Adipocyte (in vitro differentiated cells): Measurements from ENCODE around the gene SH2D7.
A peak's percentile ranks its signal among the peaks of the same experiment; 100 is the strongest.

ENCODE experiments used
- DNase-seq: peaks from one replicate; pipeline ENCODE4 v3.0.0-alpha.2; 2015; ENCODE audit warnings: low read depth
- H3K27me3 ChIP-seq: replicated peaks from 2 replicates; pipeline ENCODE4 v1.7.0; 2013; ENCODE audit warnings: mild to moderate bottlenecking, low read length, moderate library complexity; ENCODE audit not compliant: control insufficient read depth, insufficient read depth
- H3K36me3 ChIP-seq: 2 replicates; pipeline ENCODE4 v1.7.0; 2013; ENCODE audit warnings: low read length, mild to moderate bottlenecking, moderate library complexity; ENCODE audit not compliant: control insufficient read depth, insufficient read depth, severe bottlenecking
- H3K4me1 ChIP-seq: 2 replicates; pipeline ENCODE4 v1.7.0; 2013; ENCODE audit warnings: mild to moderate bottlenecking, low read length, moderate library complexity; ENCODE audit not compliant: control insufficient read depth, insufficient read depth
- H3K4me3 ChIP-seq: 2 replicates; pipeline ENCODE4 v1.7.0; 2013; ENCODE audit warnings: mild to moderate bottlenecking, low read length, moderate library complexity
- H3K9ac ChIP-seq: 2 replicates; pipeline ENCODE4 v1.7.0; 2013; ENCODE audit warnings: mild to moderate bottlenecking, low read length, moderate library complexity
- H3K9me3 ChIP-seq: 2 replicates; pipeline ENCODE4 v1.7.0; 2013; ENCODE audit warnings: mild to moderate bottlenecking, low read length, moderate library complexity; ENCODE audit not compliant: control insufficient read depth

Gene SH2D7

GRCh38 chr15:78100886-78101285, 8.5 kb downstream of the SH2D7 start:
- no peak overlapping the region for H3K4me3 ChIP-seq
- H3K9me3 ChIP-seq = no peaks in the 10 kb centered on the region
- peaks cover 21% of the 10 kb centered on the region for H3K27me3 ChIP-seq
- no peak for DNase-seq
- no peaks in the 10 kb centered on the region for H3K36me3 ChIP-seq
- no peak overlapping the region for H3K9ac ChIP-seq
- H3K4me1 ChIP-seq = no peaks in the 10 kb centered on the region

GRCh38 chr15:78101423-78102105, 9.2 kb downstream of the SH2D7 start:
- no peak overlapping the region for H3K9ac ChIP-seq
- no peak overlapping the region for H3K4me3 ChIP-seq
- H3K4me1 ChIP-seq = no peaks in the 10 kb centered on the region
- no peaks in the 10 kb centered on the region for H3K36me3 ChIP-seq
- H3K9me3 ChIP-seq = no peaks in the 10 kb centered on the region
- DNase-seq = no peak
- H3K27me3 ChIP-seq = peaks cover 21% of the 10 kb centered on the region

- H3K36me3 ChIP-seq = no peaks in the 10 kb centered on the region
- H3K9me3 ChIP-seq = no peaks in the 10 kb centered on the region
- no peak for DNase-seq
- peaks cover 21% of the 10 kb centered on the region for H3K27me3 ChIP-seq
- H3K4me1 ChIP-seq = no peaks in the 10 kb centered on the region
- no peak overlapping the region for H3K4me3 ChIP-seq
- H3K9ac ChIP-seq = no peak overlapping the region
These were observed 9.8 kb downstream of the SH2D7 start for GRCh38 chr15:78102211-78102610.

DNA sequence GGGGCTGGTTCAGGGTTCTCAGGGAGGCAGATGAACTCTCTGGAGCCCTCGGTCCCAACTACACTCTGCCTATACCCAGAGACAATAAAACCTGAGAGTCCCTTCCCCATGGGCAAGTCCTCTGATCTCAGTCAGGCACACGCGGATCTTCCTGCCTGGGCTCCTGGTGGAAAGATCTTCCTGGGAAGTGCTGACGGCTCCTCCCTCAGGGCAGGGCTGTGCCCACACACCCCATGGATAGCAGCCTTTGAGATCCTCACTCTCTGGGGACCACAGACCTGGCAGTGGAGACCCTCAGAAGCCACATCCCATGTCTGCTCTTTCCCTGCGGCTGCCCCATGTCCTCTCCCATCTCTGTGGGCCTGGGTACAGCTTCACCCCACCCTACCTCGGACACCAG, 10.4 kb downstream of the SH2D7 start:
- Histone ChIP-seq H3K4me3 (no peak overlapping the region), H3K9ac (no peak overlapping the region), H3K4me1 (no peaks in the 10 kb centered on the region), H3K9me3 (no peaks in the 10 kb centered on the region), H3K27me3 (peaks cover 21% of the 10 kb centered on the region), H3K36me3 (no peaks in the 10 kb centered on the region)
- DNase-seq = no peak

DNA sequence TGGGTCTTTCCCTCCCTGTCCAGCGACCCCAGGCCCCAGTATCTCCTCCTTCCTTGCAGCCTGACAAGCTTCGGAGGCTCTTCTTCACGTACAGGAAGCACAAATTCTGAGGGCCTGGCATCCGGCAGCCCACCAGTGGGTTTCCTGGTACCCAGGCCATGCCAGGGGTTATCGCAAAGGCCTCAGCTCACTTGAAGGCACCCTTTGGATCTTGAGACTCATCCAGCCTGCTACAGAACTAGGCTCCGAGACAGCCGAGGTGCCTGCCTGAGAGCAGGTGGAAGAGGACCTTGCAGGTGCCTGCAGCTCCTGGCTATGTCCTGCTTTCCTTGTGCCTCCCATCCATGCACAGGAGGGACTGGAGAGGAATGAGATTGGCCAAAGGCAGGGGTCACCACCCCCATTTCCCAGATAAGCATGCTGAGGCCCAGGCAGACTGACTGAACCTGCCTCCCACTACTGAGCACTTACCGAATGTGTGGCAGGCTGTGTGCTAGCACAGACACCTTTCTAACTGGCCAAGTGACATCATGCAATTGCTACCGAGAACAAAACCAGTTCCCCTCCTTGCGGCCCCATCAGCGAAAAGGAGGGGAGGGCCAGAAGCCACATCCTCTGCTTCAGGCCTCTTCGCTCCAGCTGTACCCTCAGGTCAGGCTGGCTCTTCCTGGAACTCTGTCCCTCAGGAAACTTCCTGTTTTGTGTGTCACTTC, 11.2 kb downstream of the SH2D7 start:
- Histone ChIP-seq H3K9ac (no peak overlapping the region), H3K4me3 (no peak overlapping the region), H3K36me3 (no peaks in the 10 kb centered on the region), H3K9me3 (no peaks in the 10 kb centered on the region), H3K4me1 (no peaks in the 10 kb centered on the region), H3K27me3 (peaks cover 21% of the 10 kb centered on the region)
- no peak for DNase-seq

- Histone ChIP-seq H3K4me3 (no peak overlapping the region), H3K36me3 (no peaks in the 10 kb centered on the region), H3K4me1 (no peaks in the 10 kb centered on the region), H3K9me3 (no peaks in the 10 kb centered on the region), H3K27me3 (peaks cover 22% of the 10 kb centered on the region), H3K9ac (no peak overlapping the region)
- no peak for DNase-seq
These were observed 11.7 kb downstream of the SH2D7 start for GRCh38 chr15:78104119-78104479.

DNA sequence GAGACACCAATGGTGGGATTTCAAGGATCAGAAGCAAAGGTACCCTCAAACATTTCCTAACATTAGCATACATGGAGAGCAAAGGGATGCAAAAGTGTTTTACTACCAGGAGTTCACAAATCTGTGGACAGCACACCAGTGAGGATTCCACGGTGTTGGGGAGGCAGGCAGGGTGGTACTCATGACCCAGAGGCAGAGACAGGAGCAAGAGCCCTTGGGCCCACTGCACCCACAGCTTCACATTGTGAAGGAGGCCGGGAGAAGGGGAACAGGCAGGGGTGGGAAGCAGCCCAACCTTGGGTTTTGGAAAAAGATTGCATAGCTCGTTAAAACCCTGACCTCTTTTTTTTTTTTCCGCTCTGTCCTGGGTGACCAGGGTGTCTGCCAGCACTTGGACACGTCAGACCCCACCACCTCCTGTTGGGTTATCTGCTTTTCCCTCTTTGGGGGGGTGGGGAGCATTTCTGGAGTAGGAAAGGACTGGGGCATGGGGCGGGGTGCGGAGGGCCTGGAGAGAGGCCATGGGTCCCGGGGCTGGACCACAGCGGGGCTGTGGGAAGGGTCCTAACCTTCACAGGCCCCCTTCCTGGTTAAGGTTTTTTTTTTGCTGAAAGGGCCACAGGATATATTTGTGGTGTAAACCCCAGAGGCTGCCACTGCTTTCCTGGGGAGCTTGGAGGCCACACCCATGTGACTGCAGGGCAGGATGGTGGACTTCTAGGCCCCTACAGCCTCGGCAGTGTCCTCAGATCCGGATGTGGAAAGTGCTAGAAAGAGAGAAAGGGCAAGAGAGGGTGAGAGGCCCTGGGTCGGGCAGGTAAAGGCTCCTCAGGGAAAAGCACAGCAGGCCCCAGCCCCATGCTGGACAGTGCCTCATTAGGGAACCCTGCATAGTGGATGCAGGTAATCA, 12.5 kb downstream of the SH2D7 start:
- Histone ChIP-seq H3K9ac (no peak overlapping the region), H3K27me3 (peaks cover 26% of the 10 kb centered on the region), H3K4me3 (no peak overlapping the region), H3K4me1 (no peaks in the 10 kb centered on the region), H3K9me3 (no peaks in the 10 kb centered on the region), H3K36me3 (no peaks in the 10 kb centered on the region)
- no peak for DNase-seq

DNA sequence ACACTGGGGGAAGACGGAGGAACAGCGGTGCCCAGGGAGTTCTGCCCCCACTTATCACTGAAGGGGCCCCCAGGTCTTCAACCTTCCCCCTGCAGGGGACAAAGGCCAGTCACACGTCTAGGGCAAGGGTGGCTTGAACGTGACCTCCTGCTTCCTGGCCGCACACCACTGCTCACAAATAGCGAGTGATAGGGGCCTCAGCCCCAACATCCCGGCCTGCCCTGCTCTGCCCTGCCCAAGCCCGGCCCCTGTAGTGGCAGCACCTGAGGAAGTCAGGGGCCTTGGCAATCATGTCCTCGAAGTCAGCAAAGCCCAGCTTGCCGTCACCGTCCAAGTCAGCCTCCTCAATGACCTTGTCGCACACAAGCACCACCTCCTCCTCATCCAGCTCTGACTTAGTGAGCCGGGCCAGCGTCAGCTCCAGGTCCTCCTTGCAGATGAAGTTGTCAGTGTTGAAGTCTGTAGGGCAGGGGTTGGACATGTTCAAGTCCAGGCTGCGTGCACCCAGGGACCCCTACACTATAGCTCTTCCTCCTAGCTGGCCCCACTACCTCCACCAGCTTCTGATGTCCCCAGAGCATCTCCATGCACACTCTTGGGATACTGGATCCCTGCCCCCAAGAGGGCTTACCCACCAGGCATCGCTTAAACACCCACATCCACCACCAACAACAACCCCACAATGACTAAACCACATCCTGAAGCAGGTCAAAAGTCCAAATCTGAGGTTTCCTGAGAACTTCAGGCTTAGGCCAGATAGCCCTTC, 13.3 kb downstream of the SH2D7 start:
- no peaks in the 10 kb centered on the region for H3K4me1 ChIP-seq
- H3K9ac ChIP-seq = no peak overlapping the region
- H3K4me3 ChIP-seq = no peak overlapping the region
- DNase-seq = no peak
- peaks cover 32% of the 10 kb centered on the region for H3K27me3 ChIP-seq
- no peaks in the 10 kb centered on the region for H3K36me3 ChIP-seq
- H3K9me3 ChIP-seq = no peaks in the 10 kb centered on the region

GRCh38 chr15:78107471-78107870, 15.1 kb downstream of the SH2D7 start:
- H3K9me3 ChIP-seq = no peaks in the 10 kb centered on the region
- H3K27me3 ChIP-seq = peaks cover 34% of the 10 kb centered on the region
- no peaks in the 10 kb centered on the region for H3K4me1 ChIP-seq
- no peak for DNase-seq
- no peaks in the 10 kb centered on the region for H3K36me3 ChIP-seq
- H3K4me3 ChIP-seq = no peak overlapping the region
- no peak overlapping the region for H3K9ac ChIP-seq

GRCh38 chr15:78108300-78109084, 16.1 kb downstream of the SH2D7 start:
- Histone ChIP-seq H3K9ac (no peak overlapping the region), H3K4me3 (no peak overlapping the region)
- peak; percentile 96 for DNase-seq

More at GRCh38 chr15:78108300-78109084, 16.1 kb downstream of the SH2D7 start:
- Histone ChIP-seq H3K36me3 (no peaks in the 10 kb centered on the region), H3K27me3 (peaks cover 28% of the 10 kb centered on the region), H3K9me3 (no peaks in the 10 kb centered on the region), H3K4me1 (no peaks in the 10 kb centered on the region)
